ENCODE results near the gene AS3MT.
"Not testable (repeated sequence)": the region's sequence is repeated elsewhere in the genome, so short reads cannot be mapped to it uniquely, and the experiment has no call there.

The AS3MT gene

GRCh38 chr10:102869258-102870198 lies at the start of gene AS3MT:
Gene AS3MT, plus strand, starts transcription at chr10:102869470. Its CDS starts 123 bp downstream, at chr10:102869593.
- DNase-seq: peak; percentile 17

- not testable (repeated sequence) for DNase-seq
These were observed 49.3 kb upstream of the AS3MT start for GRCh38 chr10:102820008-102820407.

- DNase-seq: no peak
These were observed 47.0 kb upstream of the AS3MT start for GRCh38 chr10:102822222-102822621.

DNA sequence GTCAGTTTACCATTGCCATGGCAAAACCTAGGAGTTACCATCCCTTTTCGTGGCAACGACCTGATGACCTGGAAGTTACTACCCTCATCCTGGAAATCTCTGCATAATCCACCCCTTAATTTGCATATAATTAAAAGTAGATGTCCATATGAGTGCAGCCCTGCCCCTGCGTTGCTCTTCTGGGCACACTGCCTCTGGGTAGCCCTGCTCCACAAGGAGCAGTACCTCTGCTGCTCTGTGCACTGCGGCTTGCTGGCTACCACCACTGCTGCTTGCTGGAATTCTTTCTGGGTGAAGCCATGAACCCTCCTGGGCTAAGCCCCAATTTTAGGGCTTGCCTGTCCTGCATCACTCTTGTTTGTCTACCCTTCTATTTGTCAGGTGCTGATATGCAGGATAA lies 44.6 kb upstream of the AS3MT start:
- DNase-seq: no peak

DNA sequence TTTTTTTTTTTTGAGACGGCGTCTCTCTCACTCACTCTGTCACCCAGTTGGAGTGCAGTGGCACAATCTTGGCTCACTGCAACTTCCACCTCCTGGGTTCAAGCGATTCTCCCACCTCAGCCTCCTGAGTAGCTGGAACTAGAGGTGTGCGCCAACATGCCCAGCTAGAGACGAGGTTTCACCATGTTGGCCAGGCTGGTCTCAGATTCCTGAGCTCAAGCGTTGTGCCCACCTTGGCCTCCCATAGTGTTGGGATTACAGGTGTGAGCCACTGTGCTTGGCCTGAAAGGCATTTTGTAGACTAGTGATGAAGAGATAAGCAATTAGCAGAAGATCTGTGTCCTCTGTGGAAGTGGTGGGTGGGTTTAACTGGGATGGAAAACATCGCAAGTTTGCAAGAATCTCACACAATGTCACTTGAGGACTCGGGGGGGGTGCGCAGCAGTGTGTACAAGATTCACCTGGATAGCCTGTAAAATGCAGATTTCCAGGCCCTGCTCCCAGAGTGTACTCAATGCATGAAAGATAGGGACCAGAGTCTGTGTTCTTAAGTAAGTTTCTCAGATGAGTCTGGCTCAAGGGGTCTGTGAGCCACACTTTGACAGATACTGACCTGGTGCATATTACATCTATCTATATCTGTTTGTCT lies 43.0 kb upstream of the AS3MT start:
- no peak for DNase-seq

DNA sequence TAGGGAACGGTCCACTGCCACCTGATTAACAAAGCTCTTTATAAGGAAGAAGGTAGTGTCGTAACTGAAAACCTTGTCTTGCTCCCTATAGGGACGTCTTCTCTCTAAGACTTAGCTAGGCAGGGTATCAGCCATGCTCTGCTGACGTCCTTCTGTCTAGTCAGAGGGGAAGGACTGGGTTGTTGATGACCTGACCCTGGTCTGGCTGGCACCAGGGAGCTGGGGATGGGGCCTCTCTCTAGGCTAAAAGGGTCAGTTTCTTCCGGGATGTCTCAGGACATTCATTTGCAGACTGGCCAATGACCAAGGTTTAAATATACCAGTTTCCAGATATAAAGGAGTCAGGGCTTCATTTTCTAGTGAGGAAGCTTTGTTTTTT lies 41.7 kb upstream of the AS3MT start:
- no peak for DNase-seq

DNA sequence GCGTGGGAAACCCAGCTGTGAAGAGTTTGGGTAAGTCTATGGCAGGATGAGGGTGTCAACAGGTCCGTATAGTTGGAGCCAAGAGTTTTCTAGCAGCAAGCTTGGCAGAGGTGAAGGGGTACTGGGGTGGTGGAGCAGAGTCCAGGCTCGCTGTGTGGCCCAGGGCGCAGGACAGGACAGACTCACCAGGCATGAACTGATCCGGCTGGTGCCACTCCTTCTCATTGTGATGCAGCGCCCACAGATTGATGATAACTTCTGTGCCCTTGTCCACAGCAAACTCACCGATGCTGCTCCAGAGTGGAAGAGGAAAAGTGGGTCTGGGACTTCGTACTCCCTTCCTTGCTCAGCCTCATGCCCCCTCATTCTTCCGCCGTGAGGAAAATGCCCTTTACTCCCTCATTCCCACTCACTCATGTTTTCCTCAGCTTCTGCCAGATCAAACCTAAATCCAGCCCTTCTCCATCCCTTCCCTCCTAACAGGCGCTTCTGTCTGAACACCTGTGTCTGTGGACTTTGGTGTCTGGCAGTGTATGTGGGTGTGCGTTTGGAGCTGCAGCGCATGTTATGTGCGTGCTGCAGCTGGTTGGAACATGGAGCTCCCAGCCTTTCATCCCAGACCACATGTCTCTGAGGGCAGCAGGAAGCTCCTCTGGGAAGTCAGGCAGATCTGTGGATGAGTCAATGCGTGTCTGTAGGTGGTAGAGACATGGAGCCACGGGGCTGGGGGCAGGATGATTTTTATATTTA lies 37.8 kb upstream of the AS3MT start:
- no peak for DNase-seq

- DNase-seq: no peak
These were observed 37.0 kb upstream of the AS3MT start for GRCh38 chr10:102832248-102832647.

DNA sequence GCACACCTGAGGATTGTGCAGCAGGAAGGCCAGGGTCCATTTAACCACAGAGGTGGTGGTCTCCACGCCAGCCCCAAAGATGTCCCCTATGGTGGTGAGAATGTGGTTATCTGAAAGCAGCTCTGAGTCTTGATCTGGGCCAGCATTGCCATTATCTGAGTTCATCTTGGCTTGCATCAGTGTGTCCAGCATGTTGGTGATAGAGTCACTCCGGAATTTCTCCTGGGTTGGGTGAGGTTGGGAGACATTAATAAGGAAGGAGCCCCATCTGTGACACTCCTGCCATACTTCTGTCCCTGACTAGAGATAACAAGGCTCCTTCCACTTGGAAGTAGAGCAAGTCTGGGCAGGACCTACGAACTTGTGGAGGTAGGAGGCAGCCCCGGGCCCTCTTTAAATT lies 36.3 kb upstream of the AS3MT start:
- no peak for DNase-seq

- DNase-seq: no peak
These were observed 35.1 kb upstream of the AS3MT start for GRCh38 chr10:102834143-102834542.

- DNase-seq: peak; percentile 36
These were observed 34.2 kb upstream of the AS3MT start for GRCh38 chr10:102835007-102835482.

GRCh38 chr10:102837230-102837721 lies 32.0 kb upstream of the AS3MT start, which contains the start of gene CYP17A1:
Gene CYP17A1, minus strand, starts transcription at chr10:102837413. Its CDS starts 52 bp downstream, at chr10:102837361.
- peak; percentile 37 for DNase-seq

DNA sequence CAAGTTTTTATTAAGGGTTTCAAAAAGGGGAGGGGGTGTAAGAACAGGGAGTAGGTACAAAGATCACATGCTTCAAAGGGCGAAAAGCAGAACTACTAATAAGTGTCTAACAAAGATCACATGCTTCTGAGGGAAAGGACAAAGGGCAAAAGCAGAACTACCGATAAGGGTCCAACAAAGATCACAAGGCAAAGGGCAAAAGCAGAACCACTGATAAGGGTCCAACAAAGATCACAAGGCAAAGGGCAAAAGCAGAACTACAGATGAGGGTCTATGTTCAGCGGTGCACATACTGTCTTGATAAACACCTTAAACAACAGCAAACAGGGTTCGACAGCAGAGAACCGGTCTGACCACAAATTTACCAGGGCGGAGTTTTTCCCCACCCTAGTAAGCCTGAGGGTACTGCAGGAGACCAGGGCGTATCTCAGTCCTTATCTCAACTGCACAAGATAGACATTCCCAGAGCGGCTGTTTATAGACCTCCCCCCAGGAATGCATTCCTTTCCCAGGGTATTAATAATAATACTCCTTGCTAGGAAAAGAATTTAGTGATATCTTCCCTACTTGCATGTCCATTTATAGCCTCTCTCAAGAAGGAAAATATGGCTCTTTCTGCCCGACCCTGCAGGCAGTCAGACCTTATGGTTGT lies 30.9 kb upstream of the AS3MT start:
- not testable (repeated sequence) for DNase-seq

DNA sequence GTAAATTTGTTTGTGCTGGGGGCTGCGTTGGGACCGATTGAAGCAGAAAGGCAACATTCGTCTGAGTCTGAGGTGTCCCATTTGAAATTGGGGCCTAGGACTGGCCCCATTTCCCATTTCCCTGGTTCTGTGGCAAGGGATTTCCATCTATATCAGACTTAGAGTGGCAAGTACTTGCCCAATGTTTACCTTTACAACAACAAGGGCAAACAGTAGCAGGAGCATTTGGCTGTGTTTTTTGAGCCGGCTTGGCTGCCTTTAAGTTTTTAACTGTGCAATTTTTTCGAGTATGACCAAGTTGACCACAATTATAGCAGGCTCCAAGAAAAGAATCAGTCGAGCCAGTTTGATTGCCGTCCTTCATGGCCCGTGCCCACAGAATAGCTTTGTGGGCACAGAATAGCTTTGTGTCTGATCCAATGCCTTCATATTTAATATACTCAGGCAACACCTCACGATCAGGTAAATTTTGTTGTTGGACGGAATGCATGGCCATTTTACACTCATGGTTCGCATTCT lies 27.4 kb upstream of the AS3MT start:
- peak; percentile 60 for DNase-seq

GRCh38 chr10:102843139-102843538 lies 26.1 kb upstream of the AS3MT start:
- DNase-seq: not testable (repeated sequence)

GRCh38 chr10:102844190-102844776 lies 25.0 kb upstream of the AS3MT start:
- DNase-seq: not testable (repeated sequence)

- no peak for DNase-seq
These were observed 23.8 kb upstream of the AS3MT start for GRCh38 chr10:102845352-102845902.

- no peak for DNase-seq
These were observed 19.2 kb upstream of the AS3MT start for GRCh38 chr10:102850025-102850518.

DNA sequence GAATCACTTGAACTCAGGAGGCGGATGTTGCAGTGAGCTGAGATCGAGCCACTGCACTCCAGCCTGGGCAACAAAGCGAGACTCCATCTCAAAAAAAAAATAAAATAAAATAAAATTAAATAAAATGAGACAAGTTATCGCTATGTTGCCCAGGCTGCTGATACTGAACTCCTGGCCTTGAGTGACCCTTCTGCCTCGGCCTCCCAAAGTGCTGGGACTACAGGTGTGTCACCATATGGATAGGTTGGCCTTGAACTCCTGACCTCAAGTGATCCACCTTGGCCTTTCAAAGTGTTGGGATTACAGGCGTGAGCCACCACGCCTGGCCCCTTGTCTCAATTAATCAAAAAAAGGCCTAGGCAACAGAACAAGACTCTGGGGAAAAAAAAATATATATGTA lies 16.0 kb upstream of the AS3MT start:
- not testable (repeated sequence) for DNase-seq

GRCh38 chr10:102855731-102856436 lies 13.4 kb upstream of the AS3MT start:
- DNase-seq: not testable (repeated sequence)

All from DMS79 treated with DMSO at 0.1 percent for 48 hours (cell line).